NCI-H748 (cell line): ENCODE data around the gene KIF1C.
"Not testable (repeated sequence)": the region's sequence is repeated elsewhere in the genome, so short reads cannot be mapped to it uniquely, and the experiment has no call there.

Experiments used
- DNase-seq: peaks from one replicate; lab custom pipeline; 2025; ENCODE audit not compliant: unreplicated experiment; lab: John Stamatoyannopoulos, UW

The KIF1C gene

DNA sequence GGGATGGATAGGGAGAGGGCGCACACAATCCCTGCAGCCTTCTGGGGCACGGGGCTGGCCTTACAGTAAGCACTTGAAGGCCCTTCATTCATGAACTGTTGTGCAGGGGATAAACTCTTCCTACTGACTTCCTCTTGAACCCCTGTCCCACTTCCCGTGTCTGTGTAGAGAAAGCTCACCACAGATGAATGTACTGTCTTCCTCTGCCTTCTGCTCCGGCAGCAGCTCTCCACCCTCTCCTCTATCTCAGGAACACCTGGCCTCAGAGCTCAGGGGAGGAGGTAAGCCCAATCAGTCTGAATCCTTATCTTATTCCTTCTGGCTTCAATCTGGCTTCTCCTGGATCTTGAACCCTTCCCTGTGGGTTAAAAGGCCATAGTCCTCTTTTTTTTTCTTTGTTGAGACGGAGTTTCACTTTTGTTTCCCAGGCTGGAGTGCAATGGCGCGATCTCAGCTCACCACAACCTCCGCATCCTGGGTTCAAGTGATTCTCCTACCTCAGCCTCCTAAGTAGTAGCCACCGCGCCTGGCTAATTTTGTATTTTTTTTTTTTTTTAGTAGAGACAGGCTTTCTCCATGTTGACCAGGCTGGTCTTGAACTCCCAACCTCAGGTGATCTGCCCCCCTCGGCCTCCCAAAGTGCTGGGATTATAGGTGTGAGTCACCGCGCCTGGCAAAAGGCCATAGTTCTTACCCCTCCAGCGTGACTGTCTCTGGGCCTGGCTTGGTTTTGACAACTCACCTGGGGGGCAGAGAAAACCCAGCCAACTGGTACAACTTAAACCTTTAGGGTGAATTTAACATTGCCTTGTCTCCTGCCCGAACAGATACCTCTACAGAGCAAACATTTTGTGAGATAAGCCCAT is 44.6 kb downstream of the KIF1C start:
- DNase-seq = no peak

GRCh38 chr17:5043524-5043923 is 45.8 kb downstream of the KIF1C start:
- DNase-seq = no peak

- no peak for DNase-seq
These were observed 46.9 kb downstream of the KIF1C start for GRCh38 chr17:5044630-5045029.

DNA sequence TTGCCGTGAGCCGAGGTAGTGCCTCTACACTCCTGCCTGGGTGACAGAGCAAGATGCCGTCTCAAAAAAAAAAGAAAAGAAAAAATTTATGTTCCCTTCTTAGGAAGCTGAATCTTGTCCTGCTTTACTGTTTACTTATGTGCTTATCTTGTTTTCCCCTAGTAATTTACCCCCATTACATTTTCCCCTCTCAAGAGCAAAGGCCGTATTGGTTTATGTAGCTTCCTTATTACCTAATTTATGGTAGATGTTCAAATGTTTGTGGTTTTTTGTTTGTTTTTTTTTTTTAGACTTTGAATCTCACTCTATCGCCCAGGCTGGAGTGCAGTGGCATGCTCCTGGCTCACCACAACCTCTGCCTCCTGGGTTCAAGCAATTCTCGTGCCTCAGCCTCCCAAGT is 47.7 kb downstream of the KIF1C start:
- DNase-seq = no peak

- no peak for DNase-seq
These were observed 49.7 kb downstream of the KIF1C start for GRCh38 chr17:5047446-5047845.

DNA sequence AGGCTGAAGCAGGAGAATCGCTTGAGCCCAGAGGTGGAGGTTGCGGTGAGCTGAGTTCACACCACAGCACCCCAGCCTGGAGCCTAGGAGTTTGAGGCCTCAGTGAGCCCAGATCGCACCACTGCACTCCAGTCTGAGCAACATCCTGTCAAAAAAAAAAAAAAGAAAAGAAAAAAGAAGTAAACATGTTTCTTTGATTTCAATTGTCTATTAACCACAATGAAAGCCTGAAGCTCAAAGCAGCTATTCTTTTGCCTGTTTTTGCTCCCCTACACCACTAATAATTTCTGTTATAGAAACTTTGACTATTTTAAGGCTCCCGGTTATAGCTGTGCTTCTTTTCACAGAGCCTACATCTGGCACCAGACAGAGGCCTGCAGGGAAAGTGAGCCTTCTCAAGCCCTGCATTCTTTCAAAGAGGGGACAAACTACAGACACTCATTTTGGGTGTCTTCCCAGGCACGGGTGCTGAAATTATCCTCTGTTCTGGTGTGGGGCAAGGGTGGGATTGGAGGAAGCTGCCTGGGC is 51.6 kb downstream of the KIF1C start:
- DNase-seq = no peak

GRCh38 chr17:5050278-5050677 is 52.5 kb downstream of the KIF1C start:
- no peak for DNase-seq

- peak; percentile 51 for DNase-seq
These were observed 57.8 kb downstream of the KIF1C start for GRCh38 chr17:5055543-5055942.

- DNase-seq = no peak
These were observed 67.5 kb downstream of the KIF1C start for GRCh38 chr17:5065227-5065744.

DNA sequence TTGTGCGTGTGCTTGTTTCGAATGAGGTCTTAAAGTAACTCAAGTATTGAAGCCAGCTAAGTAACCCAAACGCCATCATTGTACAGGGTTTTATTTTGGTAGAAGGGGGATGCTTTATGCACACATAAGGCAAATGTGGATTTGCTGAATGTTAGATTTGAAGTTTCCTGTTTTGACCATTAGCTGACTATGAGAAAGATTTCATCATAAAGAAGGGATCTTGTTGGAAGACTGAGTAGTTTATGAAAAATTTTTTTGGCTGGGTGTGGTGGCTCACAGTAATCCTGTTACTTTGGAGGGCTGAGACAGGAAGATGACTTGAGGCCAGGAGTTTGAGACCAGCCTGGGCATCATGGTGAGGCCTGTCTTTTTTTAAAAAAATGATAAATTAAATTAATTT is 70.5 kb downstream of the KIF1C start:
- no peak for DNase-seq

DNA sequence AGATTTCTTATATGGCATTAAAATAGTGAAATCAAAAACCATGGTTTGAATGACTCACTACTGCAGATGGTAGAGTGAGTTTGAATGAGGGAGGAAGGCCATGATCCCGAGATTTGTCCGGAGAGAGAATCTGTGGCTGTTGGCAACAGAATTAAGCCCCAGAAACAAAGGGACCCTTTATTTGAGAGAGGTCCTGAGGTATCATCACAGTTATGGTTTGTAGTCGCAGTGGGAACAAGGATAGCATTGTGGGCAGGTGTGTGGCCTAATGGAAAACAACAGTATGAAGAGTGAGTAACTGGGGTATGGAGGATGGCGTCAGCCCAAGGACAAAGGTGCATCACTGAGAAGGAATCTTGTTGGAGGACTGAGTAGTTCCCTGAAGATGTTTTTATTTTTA is 72.0 kb downstream of the KIF1C start:
- no peak for DNase-seq

GRCh38 chr17:5075472-5075871 is 77.7 kb downstream of the KIF1C start:
- not testable (repeated sequence) for DNase-seq

- DNase-seq = not testable (repeated sequence)
These were observed 79.5 kb downstream of the KIF1C start for GRCh38 chr17:5077275-5077674.

DNA sequence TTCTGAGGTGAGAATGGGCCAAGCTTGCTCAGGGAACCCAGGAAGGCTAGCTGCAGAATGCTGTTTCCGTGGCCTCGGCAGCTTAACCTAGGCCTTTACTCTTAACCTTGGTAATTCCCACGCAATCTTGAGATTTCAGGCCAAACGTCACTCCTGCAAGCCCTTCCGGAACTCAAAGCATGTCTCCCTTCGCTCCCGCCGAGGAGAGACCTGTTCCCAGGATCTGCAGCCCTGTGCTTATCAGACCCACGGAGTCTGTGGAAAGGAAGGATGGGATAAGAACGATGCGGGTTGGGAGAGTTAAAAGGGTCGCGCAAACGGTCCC is 80.0 kb downstream of the KIF1C start:
- no peak for DNase-seq
